ENCODE measurements around the gene SMARCC2. TPM values are rescaled to one million over a fixed set of nuclear protein-coding genes. Genes with fewer than 3 reads are reported as not detected.
A peak's percentile ranks its signal among the peaks of the same experiment; 100 is the strongest.

Gene SMARCC2
- 46.5 TPM for polyA plus RNA-seq (2012; ENCODE audit: insufficient read length, low read depth)

DNA sequence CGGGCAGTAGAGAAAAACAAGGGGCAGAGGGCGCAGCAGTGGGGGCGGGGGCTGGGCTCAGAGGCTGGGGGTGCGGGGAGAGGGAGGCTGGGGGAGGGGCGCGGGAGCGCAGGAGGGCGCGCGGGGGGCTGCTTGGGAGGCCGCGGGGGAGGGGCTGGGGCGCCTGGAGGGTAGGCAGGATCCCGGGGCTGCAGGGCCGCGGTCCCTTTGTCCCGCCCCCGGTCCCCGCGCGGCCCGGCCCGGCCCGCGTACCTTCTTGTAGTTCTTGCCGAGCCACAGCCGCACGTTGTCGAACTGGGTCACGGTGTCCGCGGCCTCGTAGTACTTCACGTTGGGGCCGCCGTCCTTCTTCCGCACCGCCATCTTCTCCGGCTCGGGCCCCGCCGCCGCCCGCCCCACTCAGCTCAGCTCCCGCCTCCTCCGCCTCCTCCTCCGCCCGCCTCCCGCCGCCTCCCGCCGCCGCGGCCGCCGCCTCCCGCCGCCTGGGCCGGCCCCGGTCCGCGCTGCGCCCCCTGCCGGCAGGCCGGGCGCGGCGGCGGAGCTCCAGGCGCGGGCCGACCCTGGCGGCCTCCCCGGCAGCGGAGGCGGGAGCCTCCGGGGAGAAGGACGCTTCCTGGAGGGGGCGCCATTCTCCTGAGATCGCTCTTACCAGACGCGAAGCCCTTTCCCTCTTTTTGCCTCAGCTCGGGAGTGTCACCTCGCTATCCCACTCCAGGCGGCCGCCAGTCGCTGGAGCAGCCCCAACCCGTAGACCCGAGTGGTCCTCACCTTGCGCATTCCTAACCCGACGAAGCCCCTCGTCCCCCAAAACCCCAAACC is at the start of gene SMARCC2:
TSS of gene SMARCC2 (minus strand) at position 385 of the 819 bp plus-strand sequence. CDS start at position 363, 22 bp downstream.
- TF ChIP-seq SIN3A (IDR thresholded peaks at IDR 0.05; ENCODE audit: borderline replicate concordance, insufficient read depth, low read length), result no peak
- peak; percentile 66; the same call in 1 of the 2 replicates for TF ChIP-seq TAF1 (IDR thresholded peaks at IDR 0.05; ENCODE audit: borderline replicate concordance, insufficient read depth, low read length)
- peak; percentile 49 for TF ChIP-seq POLR2AphosphoS5 (IDR thresholded peaks at IDR 0.05; ENCODE audit: low read depth, low read length)
- TF ChIP-seq FOXP2 (optimal IDR thresholded peaks at IDR 0.05; ENCODE audit: borderline replicate concordance, extremely low read depth, extremely low read length, insufficient read depth), result peak; percentile 70
- TF ChIP-seq, protein P1, sequence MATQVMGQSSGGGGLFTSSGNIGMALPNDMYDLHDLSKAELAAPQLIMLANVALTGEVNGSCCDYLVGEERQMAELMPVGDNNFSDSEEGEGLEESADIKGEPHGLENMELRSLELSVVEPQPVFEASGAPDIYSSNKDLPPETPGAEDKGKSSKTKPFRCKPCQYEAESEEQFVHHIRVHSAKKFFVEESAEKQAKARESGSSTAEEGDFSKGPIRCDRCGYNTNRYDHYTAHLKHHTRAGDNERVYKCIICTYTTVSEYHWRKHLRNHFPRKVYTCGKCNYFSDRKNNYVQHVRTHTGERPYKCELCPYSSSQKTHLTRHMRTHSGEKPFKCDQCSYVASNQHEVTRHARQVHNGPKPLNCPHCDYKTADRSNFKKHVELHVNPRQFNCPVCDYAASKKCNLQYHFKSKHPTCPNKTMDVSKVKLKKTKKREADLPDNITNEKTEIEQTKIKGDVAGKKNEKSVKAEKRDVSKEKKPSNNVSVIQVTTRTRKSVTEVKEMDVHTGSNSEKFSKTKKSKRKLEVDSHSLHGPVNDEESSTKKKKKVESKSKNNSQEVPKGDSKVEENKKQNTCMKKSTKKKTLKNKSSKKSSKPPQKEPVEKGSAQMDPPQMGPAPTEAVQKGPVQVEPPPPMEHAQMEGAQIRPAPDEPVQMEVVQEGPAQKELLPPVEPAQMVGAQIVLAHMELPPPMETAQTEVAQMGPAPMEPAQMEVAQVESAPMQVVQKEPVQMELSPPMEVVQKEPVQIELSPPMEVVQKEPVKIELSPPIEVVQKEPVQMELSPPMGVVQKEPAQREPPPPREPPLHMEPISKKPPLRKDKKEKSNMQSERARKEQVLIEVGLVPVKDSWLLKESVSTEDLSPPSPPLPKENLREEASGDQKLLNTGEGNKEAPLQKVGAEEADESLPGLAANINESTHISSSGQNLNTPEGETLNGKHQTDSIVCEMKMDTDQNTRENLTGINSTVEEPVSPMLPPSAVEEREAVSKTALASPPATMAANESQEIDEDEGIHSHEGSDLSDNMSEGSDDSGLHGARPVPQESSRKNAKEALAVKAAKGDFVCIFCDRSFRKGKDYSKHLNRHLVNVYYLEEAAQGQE (IDR thresholded peaks at IDR 0.05; ENCODE audit: insufficient read depth in 1 of 2, low read depth in 2 of 2, low read length in 2 of 2), result peak in 1 of 2 experiments; percentile 72; a peak in 2 of 4 replicates

DNA sequence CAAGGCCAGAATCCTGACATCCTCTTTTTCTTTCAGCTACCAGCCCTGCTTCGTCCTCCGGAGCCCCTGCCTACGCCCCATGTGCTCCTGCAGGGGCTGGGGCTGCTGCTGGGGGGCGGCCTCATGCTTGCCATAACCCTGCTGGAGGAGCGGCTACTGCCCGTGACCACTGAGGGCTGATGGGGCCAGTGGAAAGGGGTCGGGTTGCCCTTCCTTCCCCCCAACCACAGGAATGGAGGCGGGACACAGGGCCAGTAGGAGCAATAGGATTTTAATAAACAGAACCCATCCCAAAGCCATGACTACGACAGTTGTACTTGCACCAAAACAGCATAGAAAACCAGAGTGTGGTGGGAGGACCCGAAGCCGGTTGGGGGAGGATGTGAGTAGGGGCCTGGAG is 48.3 kb upstream of the SMARCC2 start:
- TF ChIP-seq, protein P1 (IDR thresholded peaks at IDR 0.05; ENCODE audit: insufficient read depth in 1 of 2, low read depth in 2 of 2, low read length in 2 of 2), result no peak
- TF ChIP-seq SIN3A (IDR thresholded peaks at IDR 0.05; ENCODE audit: borderline replicate concordance, insufficient read depth, low read length) (no peak), POLR2AphosphoS5 (IDR thresholded peaks at IDR 0.05; ENCODE audit: low read depth, low read length) (no peak), TAF1 (IDR thresholded peaks at IDR 0.05; ENCODE audit: borderline replicate concordance, insufficient read depth, low read length) (no peak), FOXP2 (optimal IDR thresholded peaks at IDR 0.05; ENCODE audit: borderline replicate concordance, extremely low read depth, extremely low read length, insufficient read depth) (no peak)

DNA sequence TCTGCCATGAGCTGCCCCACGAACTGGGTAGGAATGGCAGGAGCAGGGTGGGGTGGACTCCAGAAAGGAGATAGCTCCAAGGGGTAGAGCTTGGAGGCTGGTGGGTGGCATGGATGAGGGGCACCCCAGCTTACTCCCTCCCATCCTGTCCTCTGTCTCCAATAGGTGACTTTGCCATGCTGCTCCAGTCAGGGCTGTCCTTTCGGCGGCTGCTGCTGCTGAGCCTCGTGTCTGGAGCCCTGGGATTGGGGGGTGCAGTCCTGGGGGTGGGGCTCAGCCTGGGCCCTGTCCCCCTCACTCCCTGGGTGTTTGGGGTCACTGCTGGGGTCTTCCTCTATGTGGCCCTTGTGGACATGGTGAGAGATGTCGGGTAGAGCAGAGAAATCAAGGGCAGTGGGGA is 47.7 kb upstream of the SMARCC2 start:
- no peak for TF ChIP-seq POLR2AphosphoS5 (IDR thresholded peaks at IDR 0.05; ENCODE audit: low read depth, low read length)
- TF ChIP-seq TAF1 (IDR thresholded peaks at IDR 0.05; ENCODE audit: borderline replicate concordance, insufficient read depth, low read length), result no peak
- TF ChIP-seq, protein P1 (IDR thresholded peaks at IDR 0.05; ENCODE audit: insufficient read depth in 1 of 2, low read depth in 2 of 2, low read length in 2 of 2), result no peak
- TF ChIP-seq FOXP2 (optimal IDR thresholded peaks at IDR 0.05; ENCODE audit: borderline replicate concordance, extremely low read depth, extremely low read length, insufficient read depth), result no peak
- TF ChIP-seq SIN3A (IDR thresholded peaks at IDR 0.05; ENCODE audit: borderline replicate concordance, insufficient read depth, low read length), result no peak

DNA sequence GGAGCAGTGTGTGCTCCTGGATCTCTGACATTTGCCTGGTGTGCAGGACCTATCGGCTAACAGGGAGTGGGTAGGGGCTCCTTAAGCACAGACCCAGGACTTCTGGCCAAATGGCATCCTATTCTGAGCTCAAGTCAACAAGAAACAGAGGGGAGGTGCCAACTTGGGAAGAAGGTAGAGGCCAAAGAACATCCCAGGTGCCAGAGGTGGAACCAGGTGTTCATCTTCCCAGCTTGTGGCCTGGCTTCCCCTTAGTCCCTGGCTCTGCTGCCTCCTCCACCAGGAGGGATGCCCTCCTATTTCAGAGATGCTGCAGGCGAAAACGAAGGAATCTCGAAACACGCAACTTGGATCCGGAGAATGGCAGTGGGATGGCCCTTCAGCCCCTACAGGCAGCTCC is 46.8 kb upstream of the SMARCC2 start:
- no peak for TF ChIP-seq SIN3A (IDR thresholded peaks at IDR 0.05; ENCODE audit: borderline replicate concordance, insufficient read depth, low read length)

DNA sequence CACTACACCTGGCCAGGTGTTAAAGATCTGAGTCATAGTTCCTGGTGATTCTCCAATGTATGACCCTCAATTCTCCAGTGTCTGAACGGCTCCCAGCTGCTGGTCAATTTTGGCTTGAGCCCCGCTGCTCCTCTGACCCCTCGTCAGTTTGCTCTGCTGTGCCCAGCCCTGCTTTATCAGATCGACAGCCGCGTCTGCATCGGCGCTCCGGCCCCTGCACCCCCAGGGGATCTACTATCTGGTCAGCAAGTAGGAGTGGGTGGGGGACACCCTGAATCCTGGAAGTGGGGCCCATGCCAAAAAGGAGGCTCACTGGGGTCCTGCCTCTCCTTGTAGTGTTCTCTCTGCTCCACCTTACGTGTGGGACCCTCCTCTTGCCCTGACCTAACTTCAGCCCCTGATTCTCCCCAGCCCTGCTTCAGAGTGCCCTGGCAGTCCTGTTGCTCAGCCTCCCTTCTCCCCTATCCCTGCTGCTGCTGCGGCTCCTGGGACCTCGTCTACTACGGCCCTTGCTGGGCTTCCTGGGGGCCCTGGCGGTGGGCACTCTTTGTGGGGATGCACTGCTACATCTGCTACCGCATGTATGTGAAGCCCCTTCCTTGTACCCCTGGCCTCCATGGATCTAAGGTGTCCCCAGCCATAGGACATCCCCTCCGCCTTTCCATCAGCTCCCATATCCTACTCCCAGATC is 45.6 kb upstream of the SMARCC2 start:
- TF ChIP-seq FOXP2 (optimal IDR thresholded peaks at IDR 0.05; ENCODE audit: borderline replicate concordance, extremely low read depth, extremely low read length, insufficient read depth), result no peak
- TF ChIP-seq, protein P1 (IDR thresholded peaks at IDR 0.05; ENCODE audit: insufficient read depth in 1 of 2, low read depth in 2 of 2, low read length in 2 of 2), result no peak
- TF ChIP-seq SIN3A (IDR thresholded peaks at IDR 0.05; ENCODE audit: borderline replicate concordance, insufficient read depth, low read length), result no peak
- no peak for TF ChIP-seq POLR2AphosphoS5 (IDR thresholded peaks at IDR 0.05; ENCODE audit: low read depth, low read length)
- no peak for TF ChIP-seq TAF1 (IDR thresholded peaks at IDR 0.05; ENCODE audit: borderline replicate concordance, insufficient read depth, low read length)
